Hematopoietic multipotent progenitor cell treated with erythropoietin and hydrocortisone succinate and interleukin-3 and kit ligand, for 4 days (in vitro differentiated cells): ENCODE measurements around the gene CARD10.
A peak's percentile ranks its signal among the peaks of the same experiment; 100 is the strongest.

Experiments used
- DNase-seq: peaks from one replicate; pipeline ENCODE4 v3.0.0-alpha.2; 2015

The CARD10 gene

DNA sequence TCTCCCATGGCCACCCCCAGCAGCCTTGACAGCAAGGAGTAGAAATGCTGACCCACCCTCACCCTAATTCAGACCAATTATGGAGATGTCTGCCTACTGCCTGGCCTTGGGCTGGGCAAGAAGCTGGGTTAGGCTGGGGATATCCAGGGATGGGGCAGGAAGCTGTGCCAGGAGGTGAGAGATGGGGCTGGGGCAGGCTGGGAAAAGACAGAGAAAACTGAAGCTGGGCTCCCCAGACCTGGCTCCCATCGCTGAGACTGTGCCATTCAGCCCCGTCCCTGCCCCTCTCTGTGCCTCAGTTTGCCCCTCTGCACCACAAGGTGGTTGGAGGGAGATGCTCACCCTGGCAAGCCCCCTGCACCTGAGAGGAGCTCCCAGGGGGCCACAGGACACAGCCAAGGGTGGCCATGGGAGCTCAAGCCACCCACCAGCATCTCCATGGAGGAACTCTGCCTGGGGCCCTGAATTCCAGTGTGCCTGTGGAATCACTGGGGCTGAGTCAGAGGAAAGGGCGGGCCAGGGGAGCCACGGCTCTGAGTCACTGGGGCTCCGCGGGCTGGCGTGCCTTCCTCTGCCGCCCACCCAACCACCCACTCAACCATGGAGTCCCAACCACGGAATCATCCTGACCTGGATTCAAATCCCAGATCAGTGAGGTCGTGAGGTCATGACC, 6.0 kb upstream of the CARD10 start:
- DNase-seq: no peak

- DNase-seq: no peak
These were observed 3.3 kb upstream of the CARD10 start for GRCh38 chr22:37522482-37522881.

GRCh38 chr22:37521236-37521739, 2.1 kb upstream of the CARD10 start:
- DNase-seq: peak; percentile 73

DNA sequence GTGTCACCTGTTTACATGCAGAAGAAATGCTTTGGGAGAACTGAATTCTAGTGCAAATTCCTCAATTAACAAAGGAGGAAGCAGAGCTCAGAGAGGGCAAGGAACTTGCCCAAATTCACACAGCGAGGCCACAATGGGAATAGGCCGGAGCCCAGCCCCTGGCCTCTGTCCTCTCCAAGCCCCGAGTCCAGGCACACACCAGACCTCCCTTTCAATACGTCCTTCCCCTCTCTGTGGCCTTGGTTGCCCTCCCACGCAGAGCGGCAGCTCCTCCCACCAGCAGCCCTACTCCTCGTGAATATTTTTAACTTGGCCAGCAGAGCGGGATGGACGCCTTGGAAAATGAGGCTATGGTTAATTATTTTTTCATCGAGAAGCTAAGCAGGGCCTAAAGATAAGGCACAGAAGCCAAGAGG, 1.6 kb upstream of the CARD10 start:
- DNase-seq: peak; percentile 70

DNA sequence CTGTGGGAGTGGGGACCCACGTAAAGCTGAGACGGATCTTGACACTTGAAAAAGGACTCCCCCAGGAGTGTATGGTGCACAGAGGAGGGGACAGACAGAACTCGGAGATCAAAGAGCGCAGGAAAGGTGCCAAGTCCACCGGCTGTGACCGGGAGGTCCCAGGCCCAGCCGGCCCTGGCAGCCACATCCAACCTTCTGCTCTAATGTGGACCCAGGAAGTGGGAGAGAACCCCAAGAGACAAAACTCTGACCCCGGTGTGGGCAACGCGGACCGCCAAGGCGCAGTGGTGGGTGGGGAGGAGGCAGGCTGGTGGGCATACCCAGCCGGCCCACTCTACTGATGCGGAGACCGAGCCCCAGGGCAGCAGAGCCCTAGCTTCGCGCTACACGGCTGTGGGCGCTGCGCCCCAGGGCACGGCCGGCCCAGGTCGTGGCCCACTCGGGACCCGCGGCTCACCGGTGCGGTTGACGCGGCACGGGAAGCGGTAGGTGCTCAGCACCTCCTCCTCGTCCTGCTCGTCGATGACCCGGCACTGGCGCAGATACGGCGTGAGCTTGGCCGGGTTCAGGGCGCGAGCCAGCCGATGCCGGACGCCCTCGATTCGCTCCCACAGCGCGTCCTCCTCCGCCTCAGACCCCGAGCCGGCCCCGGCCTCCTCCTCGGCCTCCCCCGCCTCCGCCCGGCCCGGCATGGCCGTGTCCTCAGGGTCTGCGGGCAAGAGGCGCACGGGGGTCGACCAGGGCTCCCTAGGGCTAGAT, 527 bp downstream of the CARD10 start:
- no peak for DNase-seq

- DNase-seq: no peak
These were observed 1.3 kb downstream of the CARD10 start for GRCh38 chr22:37517826-37518450.

- DNase-seq: no peak
These were observed 2.8 kb downstream of the CARD10 start for GRCh38 chr22:37516456-37516855.

DNA sequence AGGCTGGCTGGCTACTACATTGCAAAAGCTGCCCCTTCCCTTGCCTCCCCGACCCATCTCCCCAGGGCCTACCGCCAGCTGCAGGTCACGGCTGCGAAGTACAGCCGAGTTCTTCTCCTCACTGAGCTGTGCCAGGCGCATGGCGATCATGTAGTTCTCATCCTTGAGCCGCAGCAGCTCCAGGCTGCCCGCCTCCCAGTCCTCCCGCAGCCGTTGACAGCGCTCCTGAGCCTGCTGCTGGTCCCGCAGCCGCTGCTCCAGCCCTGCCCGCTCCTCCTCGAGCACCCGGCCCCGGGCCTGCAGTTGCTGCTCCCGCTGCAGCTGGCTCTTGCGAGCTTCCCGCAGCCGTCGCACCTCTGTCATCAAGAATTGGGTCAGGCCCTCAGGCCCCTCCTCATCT, 3.3 kb downstream of the CARD10 start:
- DNase-seq: no peak

- DNase-seq: no peak
These were observed 4.6 kb downstream of the CARD10 start for GRCh38 chr22:37514526-37515051.

DNA sequence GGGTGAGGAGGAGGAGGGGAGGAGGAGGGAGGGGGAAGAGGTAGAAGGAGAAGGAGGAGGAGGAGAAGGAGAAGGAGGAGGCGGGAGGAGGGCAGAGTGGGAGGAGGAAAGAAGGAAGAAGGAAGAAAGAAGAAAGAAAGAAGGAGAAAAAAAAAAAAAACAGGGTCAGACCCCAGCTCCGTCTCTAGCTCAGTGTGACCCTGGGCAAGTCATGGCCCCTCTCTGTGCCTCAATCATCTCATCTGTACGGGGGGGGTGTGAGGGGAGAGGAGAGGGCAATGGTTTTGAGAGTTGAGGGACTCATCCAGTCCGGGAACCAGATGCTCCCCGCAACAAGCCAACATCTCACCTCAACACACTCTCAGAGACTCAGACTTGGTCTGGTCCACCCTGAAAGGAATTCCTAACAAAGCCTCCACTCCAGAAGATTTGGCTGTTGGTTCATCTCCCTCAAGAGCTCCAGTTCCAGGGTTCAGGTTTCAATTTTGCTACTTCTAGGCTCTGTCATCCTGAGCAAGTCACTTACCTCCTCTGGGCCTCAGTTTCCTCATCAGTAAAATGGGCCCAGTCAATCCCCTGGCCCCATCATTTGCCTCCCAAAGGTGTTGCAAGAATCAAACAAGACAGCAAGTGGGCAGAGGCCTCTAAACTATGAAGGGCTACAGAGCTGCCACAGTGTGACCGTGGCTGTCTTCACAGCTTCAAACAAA, 7.7 kb downstream of the CARD10 start:
- DNase-seq: no peak

- DNase-seq: no peak
These were observed 9.1 kb downstream of the CARD10 start for GRCh38 chr22:37510091-37510490.

DNA sequence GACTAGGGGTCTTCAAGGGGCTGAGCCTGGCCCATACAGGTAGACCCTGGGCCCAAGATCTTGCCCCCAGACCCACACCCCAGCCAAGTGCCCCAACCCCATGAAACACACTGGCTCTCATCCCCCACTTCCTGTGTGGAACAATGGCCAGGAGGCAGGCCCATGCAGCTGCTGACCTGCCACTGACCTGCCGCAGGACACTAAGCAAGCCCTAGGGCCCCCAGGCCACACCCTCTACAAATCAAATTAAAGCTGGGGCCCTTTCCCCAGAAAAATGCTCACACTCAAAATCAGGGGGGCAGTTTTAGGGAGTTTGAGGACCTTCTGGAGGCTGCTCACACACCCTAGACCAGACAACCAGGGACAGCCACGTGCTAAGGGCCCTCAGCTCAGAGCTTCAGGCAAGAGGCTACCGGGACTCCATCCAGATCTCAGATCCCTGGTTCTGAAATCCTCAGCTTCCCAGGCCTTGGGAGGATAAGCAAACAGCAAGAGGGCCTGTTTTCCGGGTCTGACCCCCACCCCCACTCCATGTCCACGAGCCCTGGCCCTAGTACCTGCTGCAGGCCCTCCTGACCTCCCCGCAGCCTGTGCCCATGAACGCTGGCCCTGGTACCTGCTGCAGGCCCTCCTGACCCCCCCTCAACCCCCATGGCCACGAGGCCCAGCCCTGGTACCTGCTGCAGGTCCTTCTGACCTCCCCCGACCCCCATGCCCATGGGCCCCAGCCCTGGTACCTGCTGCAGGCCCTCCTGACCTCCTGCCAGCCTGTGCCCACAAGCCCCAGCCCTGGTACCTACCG, 10.0 kb downstream of the CARD10 start:
- DNase-seq: no peak

- DNase-seq: no peak
These were observed 10.7 kb downstream of the CARD10 start for GRCh38 chr22:37508431-37508992.

GRCh38 chr22:37507731-37508130, 11.5 kb downstream of the CARD10 start:
- no peak for DNase-seq

DNA sequence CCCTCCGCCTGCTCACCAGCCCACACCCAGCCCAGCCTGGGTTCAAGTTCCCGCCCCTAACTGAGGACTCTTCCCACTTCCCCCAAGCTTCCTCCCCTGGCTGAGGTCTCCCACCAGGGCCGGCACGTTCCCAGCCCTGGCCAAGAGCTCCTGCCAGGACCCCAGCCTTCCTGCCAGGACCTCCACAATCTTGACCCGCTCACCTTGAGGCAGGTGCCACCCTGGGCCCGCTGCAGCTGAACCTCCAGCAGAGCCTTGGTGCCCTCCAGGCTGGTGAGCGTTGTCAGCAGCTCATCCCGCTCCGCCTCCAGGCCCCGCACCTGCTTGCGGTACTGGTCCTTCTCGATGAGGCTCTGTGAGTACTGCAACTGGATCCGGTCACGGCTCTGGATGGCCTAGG, 13.2 kb downstream of the CARD10 start:
- DNase-seq: no peak

GRCh38 chr22:37505565-37505964, 13.7 kb downstream of the CARD10 start:
- no peak for DNase-seq

DNA sequence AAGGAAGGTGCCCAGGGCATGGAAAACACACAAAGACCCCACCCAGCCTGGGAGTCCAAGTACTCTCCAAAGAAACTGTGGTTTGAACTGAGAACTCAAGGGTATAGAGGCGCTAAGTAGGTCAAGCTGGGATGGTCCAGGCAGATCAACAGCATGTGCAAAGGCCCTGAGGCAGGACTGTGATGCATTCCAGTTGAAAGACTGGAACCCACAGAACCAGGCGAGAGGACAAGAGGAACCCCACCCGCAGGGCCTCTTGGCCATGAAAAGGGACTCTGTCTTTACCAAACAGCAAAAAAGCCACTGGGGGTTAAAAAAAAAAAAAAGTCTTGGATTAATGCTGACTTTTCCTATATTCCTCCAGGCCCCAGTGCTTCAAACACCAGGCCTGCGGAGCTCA, 14.3 kb downstream of the CARD10 start:
- no peak for DNase-seq

- DNase-seq: no peak
These were observed 15.4 kb downstream of the CARD10 start for GRCh38 chr22:37503850-37504249.

- no peak for DNase-seq
These were observed 16.0 kb downstream of the CARD10 start for GRCh38 chr22:37503183-37503683.

GRCh38 chr22:37502342-37503182, 16.7 kb downstream of the CARD10 start:
- peak; percentile 63 for DNase-seq
